ENCODE data around the gene E2F8.
"Not testable (repeated sequence)": the region's sequence is repeated elsewhere in the genome, so short reads cannot be mapped to it uniquely, and the experiment has no call there.

Gene E2F8, protein sequence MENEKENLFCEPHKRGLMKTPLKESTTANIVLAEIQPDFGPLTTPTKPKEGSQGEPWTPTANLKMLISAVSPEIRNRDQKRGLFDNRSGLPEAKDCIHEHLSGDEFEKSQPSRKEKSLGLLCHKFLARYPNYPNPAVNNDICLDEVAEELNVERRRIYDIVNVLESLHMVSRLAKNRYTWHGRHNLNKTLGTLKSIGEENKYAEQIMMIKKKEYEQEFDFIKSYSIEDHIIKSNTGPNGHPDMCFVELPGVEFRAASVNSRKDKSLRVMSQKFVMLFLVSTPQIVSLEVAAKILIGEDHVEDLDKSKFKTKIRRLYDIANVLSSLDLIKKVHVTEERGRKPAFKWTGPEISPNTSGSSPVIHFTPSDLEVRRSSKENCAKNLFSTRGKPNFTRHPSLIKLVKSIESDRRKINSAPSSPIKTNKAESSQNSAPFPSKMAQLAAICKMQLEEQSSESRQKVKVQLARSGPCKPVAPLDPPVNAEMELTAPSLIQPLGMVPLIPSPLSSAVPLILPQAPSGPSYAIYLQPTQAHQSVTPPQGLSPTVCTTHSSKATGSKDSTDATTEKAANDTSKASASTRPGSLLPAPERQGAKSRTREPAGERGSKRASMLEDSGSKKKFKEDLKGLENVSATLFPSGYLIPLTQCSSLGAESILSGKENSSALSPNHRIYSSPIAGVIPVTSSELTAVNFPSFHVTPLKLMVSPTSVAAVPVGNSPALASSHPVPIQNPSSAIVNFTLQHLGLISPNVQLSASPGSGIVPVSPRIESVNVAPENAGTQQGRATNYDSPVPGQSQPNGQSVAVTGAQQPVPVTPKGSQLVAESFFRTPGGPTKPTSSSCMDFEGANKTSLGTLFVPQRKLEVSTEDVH

DNA sequence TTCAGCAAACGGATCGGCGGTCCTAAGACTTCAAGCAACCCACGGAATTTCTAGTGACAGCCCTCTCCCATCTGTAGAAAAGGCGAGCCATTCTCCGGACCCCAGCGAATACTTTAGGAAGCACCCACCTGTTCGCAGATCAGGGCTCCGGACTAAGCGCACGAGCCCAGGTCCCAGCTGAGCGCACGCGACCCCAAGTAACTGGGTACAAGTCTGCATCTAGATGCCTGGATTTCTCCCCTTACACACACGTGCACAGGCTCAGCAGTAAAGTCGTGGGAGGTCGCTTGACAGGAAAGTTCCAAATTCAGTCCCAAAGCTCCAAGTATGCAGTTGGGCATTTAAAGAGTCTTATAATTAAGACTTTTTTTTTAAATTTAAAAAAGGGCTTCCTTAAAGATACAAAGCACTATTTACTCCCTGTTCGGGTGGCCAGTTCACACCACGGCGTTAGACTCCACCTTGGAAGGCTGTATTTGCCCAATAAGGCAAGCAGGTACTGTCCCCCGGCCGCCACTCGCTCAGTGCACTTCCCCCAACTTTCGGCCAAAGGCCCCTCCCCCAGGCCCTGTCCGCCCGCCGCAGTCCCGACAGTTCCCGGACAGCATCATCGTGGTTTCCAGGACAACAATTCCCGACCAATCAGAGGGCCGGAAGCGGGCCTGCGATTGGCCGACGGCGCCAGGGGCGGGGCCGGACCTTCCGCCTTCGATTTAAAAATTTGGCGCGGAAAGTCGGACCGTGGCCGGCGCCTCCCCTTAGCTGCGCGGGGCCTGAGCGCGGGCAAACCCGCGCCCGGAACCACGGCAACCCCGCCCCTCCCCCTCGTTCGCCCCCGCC is at the start of gene E2F8:
E2F8 (minus strand) TSS at position 526 of the 840 bp plus-strand sequence. CDS start 824 bp downstream, outside the sequence.
- Mint-ChIP-seq H3K36me3 (no peaks in the 10 kb centered on the region), H3K4me3 (peak within 1 kb of the TSS; percentile 89), H3K9me3 (ENCODE audit: low read depth) (no peaks in the 10 kb centered on the region), H3K27me3 (peaks cover 33% of the 10 kb centered on the region), H3K4me1 (ENCODE audit: low read depth) (peaks cover 15% of the 10 kb centered on the region), H3K27ac (no peak within 1 kb of the TSS)

DNA sequence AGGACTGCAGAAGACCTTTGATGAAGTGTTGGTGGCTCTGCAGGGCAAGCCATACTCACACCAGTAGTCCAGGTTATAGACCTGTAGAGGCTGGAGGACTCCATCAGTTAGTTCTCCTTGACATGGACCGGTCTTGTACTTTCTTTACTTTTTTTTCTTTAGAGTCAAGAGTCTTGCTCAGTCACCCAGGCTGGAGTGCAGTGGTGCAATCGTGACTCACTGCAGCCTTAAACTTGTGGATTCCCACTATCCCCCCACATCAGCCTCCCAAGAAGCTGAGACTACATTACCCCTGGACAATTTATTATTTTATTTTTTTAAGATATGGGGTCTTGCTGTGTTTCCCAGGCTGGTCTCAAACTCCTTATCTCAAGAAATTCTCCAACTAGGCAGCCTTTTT is 49.6 kb upstream of the E2F8 start:
- H3K4me3 Mint-ChIP-seq: no peak overlapping the region
- no peak overlapping the region for H3K27ac Mint-ChIP-seq
- H3K36me3 Mint-ChIP-seq: no peaks in the 10 kb centered on the region
- H3K9me3 Mint-ChIP-seq (ENCODE audit: low read depth): no peaks in the 10 kb centered on the region
- peaks cover 3% of the 10 kb centered on the region for H3K27me3 Mint-ChIP-seq
- H3K4me1 Mint-ChIP-seq (ENCODE audit: low read depth): no peaks in the 10 kb centered on the region

DNA sequence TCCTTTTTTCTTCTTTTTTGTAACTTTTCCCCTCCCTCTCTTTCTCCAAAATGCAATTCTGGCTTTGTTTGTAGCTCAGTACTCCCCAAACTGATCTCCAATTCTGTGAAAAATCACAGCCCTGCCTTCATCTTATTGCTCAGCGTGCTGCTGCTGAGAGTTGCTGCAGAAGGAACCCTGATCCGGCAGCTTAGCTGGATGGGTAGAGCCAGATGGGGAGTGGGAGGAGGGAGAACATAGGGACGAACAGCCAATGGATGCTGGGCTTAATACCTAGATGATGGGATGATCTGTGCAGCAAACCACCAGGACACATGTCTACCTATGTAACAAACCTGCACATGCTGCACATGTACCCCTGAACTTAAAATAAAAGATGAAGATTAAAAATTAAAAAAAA is 47.5 kb upstream of the E2F8 start:
- peaks cover 3% of the 10 kb centered on the region for H3K27me3 Mint-ChIP-seq
- no peak overlapping the region for H3K27ac Mint-ChIP-seq
- peaks cover 7% of the 10 kb centered on the region for H3K4me1 Mint-ChIP-seq (ENCODE audit: low read depth)
- no peak overlapping the region for H3K4me3 Mint-ChIP-seq
- no peaks in the 10 kb centered on the region for H3K36me3 Mint-ChIP-seq
- no peaks in the 10 kb centered on the region for H3K9me3 Mint-ChIP-seq (ENCODE audit: low read depth)

DNA sequence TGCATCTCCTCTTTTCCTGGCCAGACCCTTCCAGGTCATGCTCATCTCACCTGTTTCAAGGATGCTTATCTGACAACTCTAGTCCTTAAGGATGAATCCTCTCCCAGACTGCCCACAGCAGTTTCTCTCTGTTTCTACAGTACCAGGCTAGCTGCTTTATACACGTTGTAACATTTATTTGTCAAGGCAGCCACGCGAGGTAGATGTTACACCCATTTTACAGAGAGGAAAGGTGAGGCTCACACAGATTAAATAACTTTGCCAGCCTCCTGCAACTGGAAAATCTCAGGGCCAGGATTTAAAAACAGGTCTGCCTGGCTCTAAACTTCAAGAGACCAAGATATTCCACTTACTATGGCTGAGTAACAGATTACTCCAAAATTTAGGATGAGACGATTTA is 45.7 kb upstream of the E2F8 start:
- H3K36me3 Mint-ChIP-seq: no peaks in the 10 kb centered on the region

DNA sequence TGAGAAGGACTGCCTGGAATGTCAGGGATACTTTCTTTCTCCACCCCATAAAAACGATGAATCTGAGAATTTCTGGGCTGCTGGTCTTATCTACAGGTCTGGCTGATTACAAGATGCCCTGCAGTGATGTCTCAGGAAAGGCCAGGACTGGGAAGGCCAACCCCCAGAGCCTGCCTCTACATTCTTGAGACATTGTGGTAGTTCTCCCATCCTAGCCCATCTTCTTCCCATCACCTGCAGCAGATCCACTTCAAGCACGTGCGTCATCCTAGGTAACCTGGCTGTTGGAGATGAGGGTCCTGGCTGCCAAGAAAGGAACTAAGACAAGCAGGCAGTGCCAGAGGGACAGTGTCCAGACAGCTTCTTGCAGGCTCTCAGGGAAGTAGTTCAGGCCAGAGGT is 44.1 kb upstream of the E2F8 start:
- Mint-ChIP-seq H3K9me3 (ENCODE audit: low read depth) (no peaks in the 10 kb centered on the region), H3K4me3 (no peak overlapping the region)

More for the DNA sequence above, 45.7 kb upstream of the E2F8 start:
- no peaks in the 10 kb centered on the region for H3K9me3 Mint-ChIP-seq (ENCODE audit: low read depth)
- no peak overlapping the region for H3K27ac Mint-ChIP-seq
- peaks cover 3% of the 10 kb centered on the region for H3K27me3 Mint-ChIP-seq
- H3K4me1 Mint-ChIP-seq (ENCODE audit: low read depth): peaks cover 7% of the 10 kb centered on the region
- no peak overlapping the region for H3K4me3 Mint-ChIP-seq

DNA sequence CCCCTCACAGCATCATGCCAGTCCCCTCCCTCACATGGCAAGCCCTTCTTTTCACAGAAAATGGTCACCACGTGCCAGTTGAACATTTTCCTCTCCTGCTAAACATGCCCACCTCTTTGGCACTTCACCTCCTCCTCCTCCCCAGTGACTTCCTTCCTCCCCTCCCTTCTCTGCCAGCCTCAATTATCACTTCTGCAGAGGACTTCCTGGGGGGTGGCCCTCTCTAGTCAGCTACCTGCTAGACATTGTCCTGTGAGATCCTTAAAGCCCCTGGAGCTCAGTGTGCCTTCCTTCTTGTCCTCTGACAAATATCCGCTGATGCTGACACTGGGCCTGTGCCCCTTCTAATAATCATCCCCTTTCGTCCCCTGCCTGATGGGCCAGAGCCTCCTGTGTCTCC is 43.2 kb upstream of the E2F8 start:
- H3K4me3 Mint-ChIP-seq: no peak overlapping the region
- peaks cover 7% of the 10 kb centered on the region for H3K4me1 Mint-ChIP-seq (ENCODE audit: low read depth)
- no peaks in the 10 kb centered on the region for H3K36me3 Mint-ChIP-seq
- H3K27ac Mint-ChIP-seq: no peak overlapping the region
- H3K9me3 Mint-ChIP-seq (ENCODE audit: low read depth): no peaks in the 10 kb centered on the region
- peaks cover 3% of the 10 kb centered on the region for H3K27me3 Mint-ChIP-seq

More for the DNA sequence above, 44.1 kb upstream of the E2F8 start:
- H3K36me3 Mint-ChIP-seq: no peaks in the 10 kb centered on the region
- peaks cover 3% of the 10 kb centered on the region for H3K27me3 Mint-ChIP-seq
- H3K4me1 Mint-ChIP-seq (ENCODE audit: low read depth): peaks cover 7% of the 10 kb centered on the region
- H3K27ac Mint-ChIP-seq: no peak overlapping the region

DNA sequence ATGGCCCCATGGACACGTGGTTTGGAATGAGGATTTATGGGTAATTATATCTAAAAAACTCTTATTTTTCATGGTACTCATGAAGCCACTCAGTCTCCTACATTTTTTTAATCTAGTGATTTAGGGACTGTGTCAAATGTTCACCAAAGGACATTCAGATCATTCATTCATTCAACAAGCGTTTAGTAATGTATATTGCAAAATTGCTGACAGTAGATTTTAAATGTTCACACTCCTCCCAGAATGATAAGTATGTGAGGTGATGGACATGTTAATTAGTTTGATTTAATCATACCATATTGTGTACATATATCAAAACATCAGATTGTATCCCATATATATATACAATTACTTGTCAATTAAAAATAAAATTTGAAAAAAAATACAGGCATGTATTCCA is 40.8 kb upstream of the E2F8 start:
- H3K4me1 Mint-ChIP-seq (ENCODE audit: low read depth): peaks cover 7% of the 10 kb centered on the region
- H3K4me3 Mint-ChIP-seq: no peak overlapping the region

DNA sequence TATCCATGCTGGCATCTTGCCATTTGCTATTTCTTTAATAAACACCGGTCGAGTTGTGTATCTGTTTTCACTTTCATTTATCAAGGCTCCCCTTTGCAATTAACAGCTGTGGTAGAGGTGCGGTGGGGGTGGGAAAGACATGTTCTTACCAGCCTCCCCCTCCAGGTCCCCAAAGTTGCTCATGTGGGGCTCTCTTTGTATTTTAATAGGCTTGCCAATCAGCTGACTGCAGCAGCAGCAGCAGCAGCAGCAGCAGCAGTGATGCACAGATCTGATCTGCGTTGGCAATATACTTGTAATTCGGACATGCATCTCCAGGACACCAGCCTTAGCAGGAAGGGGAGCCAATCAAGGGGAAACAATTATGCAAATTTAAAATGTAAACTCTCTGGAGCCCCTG is 40.3 kb upstream of the E2F8 start:
- H3K4me3 Mint-ChIP-seq: no peak overlapping the region
- H3K9me3 Mint-ChIP-seq (ENCODE audit: low read depth): no peaks in the 10 kb centered on the region
- no peak overlapping the region for H3K27ac Mint-ChIP-seq
- H3K36me3 Mint-ChIP-seq: no peaks in the 10 kb centered on the region
- peaks cover 3% of the 10 kb centered on the region for H3K27me3 Mint-ChIP-seq
- peaks cover 7% of the 10 kb centered on the region for H3K4me1 Mint-ChIP-seq (ENCODE audit: low read depth)

More for the DNA sequence above, 40.8 kb upstream of the E2F8 start:
- no peaks in the 10 kb centered on the region for H3K36me3 Mint-ChIP-seq
- H3K27ac Mint-ChIP-seq: no peak overlapping the region
- peaks cover 3% of the 10 kb centered on the region for H3K27me3 Mint-ChIP-seq
- H3K9me3 Mint-ChIP-seq (ENCODE audit: low read depth): no peaks in the 10 kb centered on the region

DNA sequence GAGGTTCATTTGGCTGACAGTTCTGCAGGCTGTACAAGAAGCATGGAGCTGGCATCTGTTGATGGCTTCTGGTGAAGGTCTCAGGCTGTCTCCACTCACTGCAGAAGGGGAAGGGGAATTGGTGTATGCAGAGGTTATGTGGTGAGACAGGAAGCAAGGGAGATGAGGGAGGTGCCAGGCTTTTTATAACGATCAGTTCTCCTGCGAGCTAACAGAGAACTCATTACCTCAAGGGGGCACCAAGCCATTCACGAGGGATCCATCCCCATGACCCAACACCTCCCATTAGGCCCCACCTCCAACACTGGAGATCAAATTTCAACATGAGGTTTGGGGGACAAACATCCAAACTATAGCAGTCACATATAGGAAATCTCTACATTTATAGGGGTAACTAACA is 38.7 kb upstream of the E2F8 start:
- Mint-ChIP-seq H3K27me3 (peaks cover 2% of the 10 kb centered on the region), H3K36me3 (no peaks in the 10 kb centered on the region), H3K4me1 (ENCODE audit: low read depth) (peaks cover 7% of the 10 kb centered on the region), H3K4me3 (no peak overlapping the region), H3K27ac (no peak overlapping the region), H3K9me3 (ENCODE audit: low read depth) (no peaks in the 10 kb centered on the region)

DNA sequence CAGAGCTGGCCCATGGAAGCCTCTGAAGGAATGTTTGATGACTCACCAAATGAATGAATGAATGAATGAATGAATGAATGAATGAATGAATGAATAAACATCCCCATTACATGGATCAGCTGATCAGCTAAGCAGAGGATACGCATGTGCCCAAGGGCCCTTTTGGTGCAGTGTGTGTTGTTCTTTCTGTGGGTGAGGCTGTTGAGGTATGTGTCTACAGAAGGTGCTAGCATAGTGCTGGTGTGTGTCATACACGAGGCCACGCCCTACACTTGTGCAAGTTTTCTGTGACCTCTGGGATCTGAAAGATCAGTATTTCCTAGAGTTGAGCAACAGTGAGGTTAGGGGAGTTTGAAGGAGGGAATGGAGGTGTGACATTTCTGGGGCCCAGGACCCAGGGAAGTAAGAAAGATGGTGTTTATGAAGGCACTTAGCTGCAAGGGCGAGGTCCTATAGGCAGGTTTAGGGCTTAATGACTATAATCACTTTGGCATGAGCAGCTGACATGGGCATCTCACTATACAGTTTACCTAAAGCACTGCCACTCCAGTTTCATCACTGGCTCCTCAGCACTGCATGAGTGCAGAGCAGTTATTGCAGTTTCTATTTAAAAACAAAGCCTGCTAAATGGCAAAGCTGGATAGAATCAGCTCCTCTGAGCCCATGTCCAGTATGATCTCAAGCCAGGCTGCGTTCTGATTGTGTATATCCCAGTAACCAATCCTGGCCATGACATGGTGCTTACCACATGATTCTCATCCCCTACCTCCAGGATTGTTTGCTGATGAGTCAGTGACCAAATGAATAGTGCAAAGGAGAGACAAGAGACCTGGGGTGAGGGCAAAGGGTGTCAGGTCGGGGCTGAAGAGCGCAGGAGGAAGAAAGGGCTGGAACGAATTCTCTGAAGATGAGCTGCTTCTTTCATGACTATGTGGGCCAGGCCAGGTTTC is 36.4 kb upstream of the E2F8 start:
- Mint-ChIP-seq H3K4me3 (no peak overlapping the region), H3K27me3 (peaks cover 2% of the 10 kb centered on the region), H3K9me3 (ENCODE audit: low read depth) (no peaks in the 10 kb centered on the region), H3K4me1 (ENCODE audit: low read depth) (no peaks in the 10 kb centered on the region), H3K36me3 (no peaks in the 10 kb centered on the region), H3K27ac (no peak overlapping the region)

DNA sequence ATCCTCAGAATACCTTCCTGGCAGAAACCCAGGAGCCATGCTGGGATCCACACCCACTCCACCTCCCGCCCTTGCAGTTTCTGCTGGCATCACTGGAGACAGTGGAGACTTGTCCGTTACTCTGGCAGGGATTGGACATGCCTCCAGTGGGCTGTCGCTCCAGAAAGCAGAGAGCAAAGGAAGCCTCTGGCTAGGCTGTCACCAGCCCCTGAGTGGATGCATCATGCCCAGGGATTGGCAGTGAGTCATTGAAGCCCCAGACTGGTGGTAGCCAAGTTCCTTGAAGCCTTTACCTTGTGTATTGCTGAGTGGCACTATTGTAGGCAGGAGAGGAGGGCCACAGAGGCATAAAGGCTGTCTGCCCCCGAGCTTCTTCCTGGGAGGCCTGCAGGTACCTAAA is 34.8 kb upstream of the E2F8 start:
- Mint-ChIP-seq H3K4me3 (no peak overlapping the region), H3K9me3 (ENCODE audit: low read depth) (no peaks in the 10 kb centered on the region), H3K27me3 (peaks cover 2% of the 10 kb centered on the region), H3K4me1 (ENCODE audit: low read depth) (no peaks in the 10 kb centered on the region), H3K27ac (no peak overlapping the region), H3K36me3 (no peaks in the 10 kb centered on the region)

DNA sequence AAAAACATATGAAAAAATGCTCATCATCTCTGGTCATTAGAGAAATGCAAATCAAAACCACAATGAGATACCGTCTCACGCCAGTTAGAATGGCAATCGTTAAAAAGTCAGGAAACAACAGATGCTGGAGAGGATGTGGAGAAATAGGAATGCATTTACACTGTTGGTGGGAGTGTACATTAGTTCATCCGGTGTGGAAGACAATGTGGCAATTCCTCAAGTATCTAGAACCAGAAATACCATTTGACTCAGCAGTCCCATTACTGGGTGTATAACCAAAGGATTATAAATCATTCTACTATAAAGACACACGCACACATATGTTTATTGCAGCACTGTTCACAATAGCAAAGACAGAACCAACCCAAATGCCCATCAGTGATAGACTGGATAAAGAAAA is 32.5 kb upstream of the E2F8 start:
- not testable (repeated sequence) for H3K4me1 Mint-ChIP-seq (ENCODE audit: low read depth); H3K27ac Mint-ChIP-seq; H3K9me3 Mint-ChIP-seq (ENCODE audit: low read depth); H3K36me3 Mint-ChIP-seq; H3K4me3 Mint-ChIP-seq
- peaks cover 15% of the 10 kb centered on the region for H3K27me3 Mint-ChIP-seq

DNA sequence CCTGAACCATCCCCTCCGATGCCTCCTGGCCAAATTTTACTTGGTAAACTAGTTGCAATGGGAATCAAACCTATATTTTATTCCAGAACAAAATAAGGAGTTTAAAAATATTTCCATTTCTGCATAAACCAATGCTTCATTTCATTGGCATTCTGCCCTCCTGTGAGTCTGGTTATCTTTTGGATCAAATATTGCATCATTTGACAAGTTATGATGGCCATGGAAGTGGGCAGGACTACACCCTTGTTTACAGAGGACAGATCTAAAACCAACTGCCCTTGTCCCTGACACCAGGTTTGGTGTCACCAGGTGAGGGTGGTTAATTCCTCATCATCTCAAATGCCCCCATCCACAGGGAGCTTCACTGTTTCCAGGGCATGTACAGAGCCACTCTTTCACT is 28.2 kb upstream of the E2F8 start:
- H3K9me3 Mint-ChIP-seq (ENCODE audit: low read depth): no peaks in the 10 kb centered on the region
- no peaks in the 10 kb centered on the region for H3K4me1 Mint-ChIP-seq (ENCODE audit: low read depth)
- no peak overlapping the region for H3K4me3 Mint-ChIP-seq
- H3K36me3 Mint-ChIP-seq: no peaks in the 10 kb centered on the region
- H3K27ac Mint-ChIP-seq: no peak overlapping the region
- peaks cover 17% of the 10 kb centered on the region for H3K27me3 Mint-ChIP-seq

DNA sequence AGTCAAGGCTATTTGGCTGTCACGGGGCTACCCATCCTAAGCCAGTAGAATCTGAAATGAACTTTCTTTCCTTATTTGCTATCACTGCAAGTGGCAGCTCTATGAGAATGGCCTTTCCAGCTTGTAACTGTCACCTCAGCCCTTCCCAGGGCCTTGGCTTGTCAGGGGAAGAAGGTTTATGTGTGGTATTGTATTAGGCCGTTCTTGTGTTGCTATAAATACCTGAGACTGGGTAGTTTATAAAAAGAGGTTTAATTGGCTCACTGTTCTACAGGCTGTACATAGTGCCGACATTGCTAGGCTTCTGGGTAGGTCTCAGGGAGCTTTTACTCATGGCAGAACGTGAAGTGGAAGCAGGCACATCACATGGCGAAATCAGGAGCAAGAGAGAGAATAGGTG is 26.8 kb upstream of the E2F8 start:
- H3K27ac Mint-ChIP-seq: no peak overlapping the region
- no peaks in the 10 kb centered on the region for H3K36me3 Mint-ChIP-seq
- H3K9me3 Mint-ChIP-seq (ENCODE audit: low read depth): no peaks in the 10 kb centered on the region
- H3K4me1 Mint-ChIP-seq (ENCODE audit: low read depth): no peaks in the 10 kb centered on the region
- H3K4me3 Mint-ChIP-seq: no peak overlapping the region
- H3K27me3 Mint-ChIP-seq: peaks cover 17% of the 10 kb centered on the region

Measured in activated naive CD8-positive, alpha-beta T cell (primary cell).